ENCODE measurements around the gene PLCL2.

The PLCL2 gene

DNA sequence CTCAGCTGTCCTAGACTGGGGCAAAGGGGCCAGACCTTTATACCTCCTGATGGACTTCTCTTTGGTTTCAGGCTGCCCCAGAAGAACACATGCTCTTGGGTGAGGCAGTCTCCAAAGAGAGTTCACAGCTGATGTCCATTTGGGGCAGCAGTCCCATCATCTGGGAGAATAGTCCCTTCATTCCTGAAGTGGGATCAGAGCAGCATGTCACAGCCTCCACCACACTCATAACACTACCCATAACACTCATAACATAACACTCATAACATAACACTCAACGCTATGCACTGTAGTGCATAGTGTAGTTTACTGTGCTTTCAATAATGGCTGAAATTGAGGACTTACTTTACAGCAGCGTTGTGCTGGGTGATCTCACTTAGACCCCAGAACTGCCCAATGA lies 36.7 kb upstream of the PLCL2 start:
- no peak overlapping the region for H3K27ac ChIP-seq (ENCODE audit: low read depth, low read length)
- no peaks in the 10 kb centered on the region for H3K79me2 ChIP-seq (ENCODE audit: insufficient read depth, low read length)
- H3K9me2 ChIP-seq (replicated peaks; ENCODE audit: insufficient read depth, low read length): no peaks in the 10 kb centered on the region
- H3F3A ChIP-seq (ENCODE audit: insufficient read depth): 0 out of 2 replicates have a peak, but pooled peaks cover 2% of the 10 kb centered on the region
- no peaks in the 10 kb centered on the region for H3K9me3 ChIP-seq (ENCODE audit: insufficient read depth, low read length)
- H3K4me2 ChIP-seq (ENCODE audit: low read depth, low read length, poor library complexity, severe bottlenecking): no peak overlapping the region
- H2AFZ ChIP-seq (ENCODE audit: low read depth, low read length, severe bottlenecking): no peak overlapping the region
- TF ChIP-seq EZH2phosphoT487 (conservative IDR thresholded peaks at IDR 0.05; ENCODE audit: low read length) (no peak), CTCF (IDR thresholded peaks at IDR 0.05; ENCODE audit: insufficient read depth, low read length, poor library complexity, severe bottlenecking) (no peak)
- H3K36me3 ChIP-seq (ENCODE audit: low read length): no peaks in the 10 kb centered on the region
- H3K27me3 ChIP-seq (ENCODE audit: low read length): no peaks in the 10 kb centered on the region
- no peak overlapping the region for H3K4me3 ChIP-seq (ENCODE audit: insufficient read depth, low read length, poor library complexity, severe bottlenecking)
- H4K20me1 ChIP-seq (ENCODE audit: low read depth, low read length): no peaks in the 10 kb centered on the region
- H3K9ac ChIP-seq (ENCODE audit: low read length): no peak overlapping the region

- H3K36me3 ChIP-seq (ENCODE audit: low read length): no peaks in the 10 kb centered on the region
- H3K27ac ChIP-seq (ENCODE audit: low read depth, low read length): no peak overlapping the region
- H3K9me3 ChIP-seq (ENCODE audit: insufficient read depth, low read length): no peaks in the 10 kb centered on the region
- no peaks in the 10 kb centered on the region for H3K27me3 ChIP-seq (ENCODE audit: low read length)
- H3K9ac ChIP-seq (ENCODE audit: low read length): no peak overlapping the region
- no peaks in the 10 kb centered on the region for H3K79me2 ChIP-seq (ENCODE audit: insufficient read depth, low read length)
- H3K9me2 ChIP-seq (replicated peaks; ENCODE audit: insufficient read depth, low read length): no peaks in the 10 kb centered on the region
- no peaks in the 10 kb centered on the region for H4K20me1 ChIP-seq (ENCODE audit: low read depth, low read length)
- TF ChIP-seq CTCF (IDR thresholded peaks at IDR 0.05; ENCODE audit: insufficient read depth, low read length, poor library complexity, severe bottlenecking) (no peak), EZH2phosphoT487 (conservative IDR thresholded peaks at IDR 0.05; ENCODE audit: low read length) (no peak)
- H3K4me2 ChIP-seq (ENCODE audit: low read depth, low read length, poor library complexity, severe bottlenecking): no peak overlapping the region
- no peaks in the 10 kb centered on the region for H3F3A ChIP-seq (ENCODE audit: insufficient read depth)
- no peak overlapping the region for H3K4me3 ChIP-seq (ENCODE audit: insufficient read depth, low read length, poor library complexity, severe bottlenecking)
- H2AFZ ChIP-seq (ENCODE audit: low read depth, low read length, severe bottlenecking): no peak overlapping the region
Measured at GRCh38 chr3:16849229-16849628, 35.5 kb upstream of the PLCL2 start.

GRCh38 chr3:16849795-16850194 lies 35.0 kb upstream of the PLCL2 start:
- no peak overlapping the region for H3K4me3 ChIP-seq (ENCODE audit: insufficient read depth, low read length, poor library complexity, severe bottlenecking)
- no peaks in the 10 kb centered on the region for H3K79me2 ChIP-seq (ENCODE audit: insufficient read depth, low read length)
- no peaks in the 10 kb centered on the region for H3K9me3 ChIP-seq (ENCODE audit: insufficient read depth, low read length)
- no peaks in the 10 kb centered on the region for H4K20me1 ChIP-seq (ENCODE audit: low read depth, low read length)
- H3K9me2 ChIP-seq (replicated peaks; ENCODE audit: insufficient read depth, low read length): no peaks in the 10 kb centered on the region
- H3K27ac ChIP-seq (ENCODE audit: low read depth, low read length): no peak overlapping the region
- H2AFZ ChIP-seq (ENCODE audit: low read depth, low read length, severe bottlenecking): no peak overlapping the region
- H3K36me3 ChIP-seq (ENCODE audit: low read length): no peaks in the 10 kb centered on the region
- no peak for TF ChIP-seq CTCF (IDR thresholded peaks at IDR 0.05; ENCODE audit: insufficient read depth, low read length, poor library complexity, severe bottlenecking)
- no peak for TF ChIP-seq EZH2phosphoT487 (conservative IDR thresholded peaks at IDR 0.05; ENCODE audit: low read length)
- no peaks in the 10 kb centered on the region for H3F3A ChIP-seq (ENCODE audit: insufficient read depth)
- no peaks in the 10 kb centered on the region for H3K27me3 ChIP-seq (ENCODE audit: low read length)
- H3K4me2 ChIP-seq (ENCODE audit: low read depth, low read length, poor library complexity, severe bottlenecking): no peak overlapping the region
- no peak overlapping the region for H3K9ac ChIP-seq (ENCODE audit: low read length)

Measured in SU-DHL-6 (cell line).